Stimulated activated CD4-positive, alpha-beta T cell treated with anti-CD3 and anti-CD28 coated beads, Interleukin-4, amount 100 ng/mL, for 1 hour (primary cell): Measurements from ENCODE around the gene TRAF5.
"Not testable (repeated sequence)": the region's sequence is repeated elsewhere in the genome, so short reads cannot be mapped to it uniquely, and the experiment has no call there.

Experiments
- DNase-seq: peaks from one replicate; pipeline ENCODE4 v3.0.0-alpha.2; 2020

Gene TRAF5

GRCh38 chr1:211349741-211350140, 23.1 kb downstream of the TRAF5 start:
- DNase-seq, result no peak

GRCh38 chr1:211352055-211352454, 25.4 kb downstream of the TRAF5 start:
- DNase-seq, result not testable (repeated sequence)

- no peak for DNase-seq
Measured at GRCh38 chr1:211352465-211352864, 25.8 kb downstream of the TRAF5 start.

GRCh38 chr1:211352985-211353515, 26.4 kb downstream of the TRAF5 start:
- DNase-seq, result peak; percentile 62

- DNase-seq, result no peak
Measured at GRCh38 chr1:211353562-211354212, 27.1 kb downstream of the TRAF5 start.

GRCh38 chr1:211355873-211356272, 29.2 kb downstream of the TRAF5 start:
- DNase-seq, result no peak

- no peak for DNase-seq
Measured at GRCh38 chr1:211356723-211357407, 30.2 kb downstream of the TRAF5 start.

- DNase-seq, result no peak
Measured at GRCh38 chr1:211358685-211359084, 32.1 kb downstream of the TRAF5 start.

- DNase-seq, result no peak
Measured at GRCh38 chr1:211359876-211360275, 33.2 kb downstream of the TRAF5 start.

- no peak for DNase-seq
Measured at GRCh38 chr1:211361202-211361601, 34.6 kb downstream of the TRAF5 start.

GRCh38 chr1:211369640-211370039, 43.0 kb downstream of the TRAF5 start:
- DNase-seq, result no peak

- DNase-seq, result no peak
Measured at GRCh38 chr1:211370669-211371068, 44.0 kb downstream of the TRAF5 start.

GRCh38 chr1:211371406-211372105, 44.9 kb downstream of the TRAF5 start:
- DNase-seq, result no peak

GRCh38 chr1:211372463-211372862, 45.8 kb downstream of the TRAF5 start:
- no peak for DNase-seq

- no peak for DNase-seq
Measured at GRCh38 chr1:211375146-211375818, 48.6 kb downstream of the TRAF5 start.

- no peak for DNase-seq
Measured at GRCh38 chr1:211375949-211376348, 49.3 kb downstream of the TRAF5 start.

- no peak for DNase-seq
Measured at GRCh38 chr1:211376807-211377470, 50.3 kb downstream of the TRAF5 start.

GRCh38 chr1:211377539-211378450, 51.2 kb downstream of the TRAF5 start:
- no peak for DNase-seq

GRCh38 chr1:211378844-211379243, 52.2 kb downstream of the TRAF5 start:
- no peak for DNase-seq

- DNase-seq, result no peak
Measured at GRCh38 chr1:211379446-211379845, 52.8 kb downstream of the TRAF5 start.

GRCh38 chr1:211381481-211382181, 55.0 kb downstream of the TRAF5 start:
- no peak for DNase-seq
